Measurements from ENCODE around the gene ZNF205.
"Not testable (repeated sequence)": the region's sequence is repeated elsewhere in the genome, so short reads cannot be mapped to it uniquely, and the experiment has no call there.

The ZNF205 gene

GRCh38 chr16:3083408-3083807 is 29.0 kb upstream of the ZNF205 start:
- DNase-seq (ENCODE audit: low read depth); H3K4me3 ChIP-seq (ENCODE audit: low read depth, low read length): not testable (repeated sequence)

- no peak for DNase-seq (ENCODE audit: low read depth)
- no peak overlapping the region for H3K4me3 ChIP-seq (ENCODE audit: low read depth, low read length)
Measured at GRCh38 chr16:3084491-3084890, 27.9 kb upstream of the ZNF205 start.

GRCh38 chr16:3084969-3085670 is 27.3 kb upstream of the ZNF205 start:
- no peak overlapping the region for H3K4me3 ChIP-seq (ENCODE audit: low read depth, low read length)
- DNase-seq (ENCODE audit: low read depth) = no peak

- no peak for DNase-seq (ENCODE audit: low read depth)
- H3K4me3 ChIP-seq (ENCODE audit: low read depth, low read length) = no peak overlapping the region
Measured at GRCh38 chr16:3085868-3086595, 26.4 kb upstream of the ZNF205 start.

GRCh38 chr16:3086596-3087242 is 25.7 kb upstream of the ZNF205 start:
- no peak for DNase-seq (ENCODE audit: low read depth)
- no peak overlapping the region for H3K4me3 ChIP-seq (ENCODE audit: low read depth, low read length)

GRCh38 chr16:3087243-3088235 is 24.8 kb upstream of the ZNF205 start:
- no peak overlapping the region for H3K4me3 ChIP-seq (ENCODE audit: low read depth, low read length)
- no peak for DNase-seq (ENCODE audit: low read depth)

- no peak for DNase-seq (ENCODE audit: low read depth)
- H3K4me3 ChIP-seq (ENCODE audit: low read depth, low read length) = no peak overlapping the region
Measured at GRCh38 chr16:3088450-3088849, 23.9 kb upstream of the ZNF205 start.

- DNase-seq (ENCODE audit: low read depth) = no peak
- no peak overlapping the region for H3K4me3 ChIP-seq (ENCODE audit: low read depth, low read length)
Measured at GRCh38 chr16:3088925-3089716, 23.3 kb upstream of the ZNF205 start.

GRCh38 chr16:3089717-3090592 is 22.4 kb upstream of the ZNF205 start:
- DNase-seq (ENCODE audit: low read depth) = no peak
- no peak overlapping the region for H3K4me3 ChIP-seq (ENCODE audit: low read depth, low read length)

- H3K4me3 ChIP-seq (ENCODE audit: low read depth, low read length) = no peak overlapping the region
- DNase-seq (ENCODE audit: low read depth) = no peak
Measured at GRCh38 chr16:3091551-3091950, 20.8 kb upstream of the ZNF205 start.

GRCh38 chr16:3092501-3092941 is 19.9 kb upstream of the ZNF205 start:
- no peak overlapping the region for H3K4me3 ChIP-seq (ENCODE audit: low read depth, low read length)
- no peak for DNase-seq (ENCODE audit: low read depth)

- H3K4me3 ChIP-seq (ENCODE audit: low read depth, low read length) = no peak overlapping the region
- DNase-seq (ENCODE audit: low read depth) = no peak
Measured at GRCh38 chr16:3094289-3095027, 17.9 kb upstream of the ZNF205 start.

GRCh38 chr16:3095869-3096268 is 16.5 kb upstream of the ZNF205 start:
- no peak overlapping the region for H3K4me3 ChIP-seq (ENCODE audit: low read depth, low read length)
- no peak for DNase-seq (ENCODE audit: low read depth)

GRCh38 chr16:3096362-3096761 is 16.0 kb upstream of the ZNF205 start:
- no peak for DNase-seq (ENCODE audit: low read depth)
- no peak overlapping the region for H3K4me3 ChIP-seq (ENCODE audit: low read depth, low read length)

- no peak overlapping the region for H3K4me3 ChIP-seq (ENCODE audit: low read depth, low read length)
- no peak for DNase-seq (ENCODE audit: low read depth)
Measured at GRCh38 chr16:3097266-3097665, 15.1 kb upstream of the ZNF205 start.

GRCh38 chr16:3098459-3099394 is 13.7 kb upstream of the ZNF205 start, which contains the start of gene ZSCAN10:
Gene ZSCAN10, minus strand, starts transcription at chr16:3099294. Its CDS starts 6,357 bp downstream, at chr16:3092937.
- H3K4me3 ChIP-seq (ENCODE audit: low read depth, low read length) = peak within 1 kb of the TSS; percentile 20
- no peak for DNase-seq (ENCODE audit: low read depth)
